Measurements from ENCODE around the gene AKAP9.

GRCh38 chr7:91913612-91914011, 27.1 kb upstream of the AKAP9 start:
- no peak for TF ChIP-seq POLR2A (IDR thresholded peaks at IDR 0.05)
- TF ChIP-seq CTCF (IDR thresholded peaks at IDR 0.05): no peak
